AG10803 (cell line): Measurements from ENCODE around the gene C1QTNF12.

Experiments used
- DNase-seq: peaks from one replicate; pipeline ENCODE4 v3.0.0; 2010; ENCODE audit warnings: low read depth
- H3K4me3 ChIP-seq: 2 replicates; pipeline ENCODE4 v1.5.1; 2011; ENCODE audit warnings: mild to moderate bottlenecking, low read length, control low read depth
- CTCF ChIP-seq: conservative IDR thresholded peaks from 2 replicates; pipeline ENCODE4 v1.5.1; 2011; ENCODE audit warnings: mild to moderate bottlenecking, low read length, control low read depth, inconsistent platforms

Gene C1QTNF12

GRCh38 chr1:1238702-1239178 lies 7.8 kb downstream of the C1QTNF12 start:
- DNase-seq = no peak
- H3K4me3 ChIP-seq = no peak overlapping the region
- TF ChIP-seq CTCF = no peak

GRCh38 chr1:1237874-1238701 lies 8.4 kb downstream of the C1QTNF12 start:
- H3K4me3 ChIP-seq = no peak overlapping the region
- TF ChIP-seq CTCF = no peak

GRCh38 chr1:1236945-1237873 lies 9.3 kb downstream of the C1QTNF12 start:
- DNase-seq = no peak
- TF ChIP-seq CTCF = no peak
- H3K4me3 ChIP-seq = no peak overlapping the region

More at GRCh38 chr1:1237874-1238701, 8.4 kb downstream of the C1QTNF12 start:
- DNase-seq = no peak

GRCh38 chr1:1236176-1236763 lies 10.3 kb downstream of the C1QTNF12 start:
- no peak for DNase-seq
- H3K4me3 ChIP-seq = no peak overlapping the region
- TF ChIP-seq CTCF = no peak

- H3K4me3 ChIP-seq = no peak overlapping the region
- DNase-seq = no peak
- TF ChIP-seq CTCF = no peak
Measured at GRCh38 chr1:1235016-1235744, 11.3 kb downstream of the C1QTNF12 start.

- H3K4me3 ChIP-seq = no peak overlapping the region
- TF ChIP-seq CTCF = no peak
- no peak for DNase-seq
Measured at GRCh38 chr1:1234180-1234808, 12.2 kb downstream of the C1QTNF12 start.
